ENCODE data around the gene TMOD1.
"Not testable (repeated sequence)": the region's sequence is repeated elsewhere in the genome, so short reads cannot be mapped to it uniquely, and the experiment has no call there.

TMOD1 gene

GRCh38 chr9:97484134-97484533 lies 17.3 kb upstream of the TMOD1 start:
- Mint-ChIP-seq H3K27me3 (no peaks in the 10 kb centered on the region), H3K36me3 (peaks cover 53% of the 10 kb centered on the region), H3K27ac (no peak overlapping the region)

GRCh38 chr9:97487107-97487506 lies 14.4 kb upstream of the TMOD1 start:
- Mint-ChIP-seq H3K4me3 (no peak overlapping the region), H3K27ac (no peak overlapping the region), H3K9me3 (no peaks in the 10 kb centered on the region), H3K27me3 (no peaks in the 10 kb centered on the region), H3K36me3 (peaks cover 58% of the 10 kb centered on the region), H3K4me1 (no peaks in the 10 kb centered on the region)

More at GRCh38 chr9:97484134-97484533, 17.3 kb upstream of the TMOD1 start:
- no peak overlapping the region for H3K4me3 Mint-ChIP-seq
- H3K9me3 Mint-ChIP-seq: no peaks in the 10 kb centered on the region
- no peaks in the 10 kb centered on the region for H3K4me1 Mint-ChIP-seq

- Mint-ChIP-seq H3K27ac (no peak overlapping the region), H3K4me1 (no peaks in the 10 kb centered on the region), H3K27me3 (no peaks in the 10 kb centered on the region), H3K9me3 (no peaks in the 10 kb centered on the region), H3K36me3 (peaks cover 55% of the 10 kb centered on the region), H3K4me3 (no peak overlapping the region)
Measured at GRCh38 chr9:97487861-97488260, 13.6 kb upstream of the TMOD1 start.

- Mint-ChIP-seq H3K36me3 (peaks cover 50% of the 10 kb centered on the region), H3K4me1 (no peaks in the 10 kb centered on the region), H3K27ac (no peak overlapping the region), H3K9me3 (no peaks in the 10 kb centered on the region), H3K27me3 (no peaks in the 10 kb centered on the region), H3K4me3 (no peak overlapping the region)
Measured at GRCh38 chr9:97491216-97491999, 10.1 kb upstream of the TMOD1 start.

- H3K4me1 Mint-ChIP-seq: peaks cover 12% of the 10 kb centered on the region
- peaks cover 16% of the 10 kb centered on the region for H3K36me3 Mint-ChIP-seq
- H3K9me3 Mint-ChIP-seq, H3K27ac Mint-ChIP-seq, H3K4me3 Mint-ChIP-seq: not testable (repeated sequence)
- H3K27me3 Mint-ChIP-seq: peaks cover 16% of the 10 kb centered on the region
Measured at GRCh38 chr9:97497558-97498375, 3.7 kb upstream of the TMOD1 start.

GRCh38 chr9:97498846-97499245 lies 2.6 kb upstream of the TMOD1 start:
- H3K4me3 Mint-ChIP-seq, H3K27ac Mint-ChIP-seq, H3K9me3 Mint-ChIP-seq: not testable (repeated sequence)
- peaks cover 21% of the 10 kb centered on the region for H3K4me1 Mint-ChIP-seq
- peaks cover 27% of the 10 kb centered on the region for H3K27me3 Mint-ChIP-seq
- H3K36me3 Mint-ChIP-seq: peaks cover 14% of the 10 kb centered on the region

- no peaks in the 10 kb centered on the region for H3K9me3 Mint-ChIP-seq
- no peak overlapping the region for H3K27ac Mint-ChIP-seq
- peaks cover 14% of the 10 kb centered on the region for H3K36me3 Mint-ChIP-seq
- peak overlapping the region; percentile 76 for H3K4me3 Mint-ChIP-seq
- peaks cover 36% of the 10 kb centered on the region for H3K27me3 Mint-ChIP-seq
- peaks cover 21% of the 10 kb centered on the region for H3K4me1 Mint-ChIP-seq
Measured at GRCh38 chr9:97500263-97500662, 1.2 kb upstream of the TMOD1 start.

GRCh38 chr9:97500765-97501176 lies 695 bp upstream of the TMOD1 start:
- Mint-ChIP-seq H3K4me3 (peak overlapping the region; percentile 76), H3K4me1 (peaks cover 21% of the 10 kb centered on the region), H3K36me3 (peaks cover 11% of the 10 kb centered on the region), H3K9me3 (no peaks in the 10 kb centered on the region), H3K27ac (no peak overlapping the region), H3K27me3 (peaks cover 36% of the 10 kb centered on the region)

GRCh38 chr9:97501972-97502221 lies 431 bp downstream of the TMOD1 start:
- no peak overlapping the region for H3K27ac Mint-ChIP-seq
- peak overlapping the region; percentile 78 for H3K4me3 Mint-ChIP-seq
- peaks cover 36% of the 10 kb centered on the region for H3K27me3 Mint-ChIP-seq
- H3K36me3 Mint-ChIP-seq: peaks cover 4% of the 10 kb centered on the region
- H3K9me3 Mint-ChIP-seq: no peaks in the 10 kb centered on the region
- H3K4me1 Mint-ChIP-seq: peaks cover 21% of the 10 kb centered on the region

- H3K27me3 Mint-ChIP-seq: peaks cover 36% of the 10 kb centered on the region
- peaks cover 21% of the 10 kb centered on the region for H3K4me1 Mint-ChIP-seq
- H3K4me3 Mint-ChIP-seq: peak overlapping the region; percentile 78
- H3K9me3 Mint-ChIP-seq: no peaks in the 10 kb centered on the region
- H3K27ac Mint-ChIP-seq: no peak overlapping the region
- no peaks in the 10 kb centered on the region for H3K36me3 Mint-ChIP-seq
Measured at GRCh38 chr9:97502222-97502983, 937 bp downstream of the TMOD1 start.

- no peaks in the 10 kb centered on the region for H3K36me3 Mint-ChIP-seq
- H3K27ac Mint-ChIP-seq: no peak overlapping the region
Measured at GRCh38 chr9:97502984-97503861, 1.8 kb downstream of the TMOD1 start.

GRCh38 chr9:97503862-97504210 lies 2.4 kb downstream of the TMOD1 start:
- H3K27me3 Mint-ChIP-seq: peaks cover 35% of the 10 kb centered on the region
- H3K4me3 Mint-ChIP-seq: no peak overlapping the region
- no peaks in the 10 kb centered on the region for H3K36me3 Mint-ChIP-seq

More at GRCh38 chr9:97502984-97503861, 1.8 kb downstream of the TMOD1 start:
- H3K9me3 Mint-ChIP-seq: no peaks in the 10 kb centered on the region
- peaks cover 21% of the 10 kb centered on the region for H3K4me1 Mint-ChIP-seq
- peak overlapping the region; percentile 78 for H3K4me3 Mint-ChIP-seq
- peaks cover 36% of the 10 kb centered on the region for H3K27me3 Mint-ChIP-seq

GRCh38 chr9:97504381-97505216 lies 3.1 kb downstream of the TMOD1 start:
- Mint-ChIP-seq H3K4me3 (no peak overlapping the region), H3K36me3 (no peaks in the 10 kb centered on the region), H3K27me3 (peaks cover 34% of the 10 kb centered on the region), H3K9me3 (no peaks in the 10 kb centered on the region), H3K27ac (no peak overlapping the region), H3K4me1 (peaks cover 21% of the 10 kb centered on the region)

More at GRCh38 chr9:97503862-97504210, 2.4 kb downstream of the TMOD1 start:
- Mint-ChIP-seq H3K27ac (no peak overlapping the region), H3K9me3 (no peaks in the 10 kb centered on the region), H3K4me1 (peaks cover 21% of the 10 kb centered on the region)

GRCh38 chr9:97505845-97506244 lies 4.4 kb downstream of the TMOD1 start:
- Mint-ChIP-seq H3K4me3 (no peak overlapping the region), H3K27me3 (peaks cover 27% of the 10 kb centered on the region), H3K4me1 (peaks cover 15% of the 10 kb centered on the region), H3K27ac (no peak overlapping the region), H3K9me3 (no peaks in the 10 kb centered on the region), H3K36me3 (no peaks in the 10 kb centered on the region)
